Adrenal gland (tissue), 5 donors: ENCODE results near the gene WWOX.

Experiments
- CTCF ChIP-seq, 6 experiments: fragments of 450-650 bp in 4 of 6; fragments of 200-600 bp in 2 of 6; sonication (generic) in 1 of 6; IDR thresholded peaks; 1 replicate in 5 of 6; 2 replicates in 1 of 6; pipeline versions ENCODE4 v1.5.1 to v1.8.0; 2016 to 2021; ENCODE audit warnings: antibody characterized with exemption in 6 of 6, mild to moderate bottlenecking in 2 of 6, moderate library complexity in 1 of 6
- POLR2A ChIP-seq, 2 donors: fragments of 450-650 bp; IDR thresholded peaks; one replicate each; pipeline ENCODE4 v1.6.1; 2017; ENCODE audit warnings: antibody characterized with exemption in 2 of 2, mild to moderate bottlenecking in 2 of 2, moderate library complexity in 1 of 2
- donor health status: DM: no; HTN: no; CAD: no.

- no peak for TF ChIP-seq CTCF (IDR thresholded peaks at IDR 0.05)
- TF ChIP-seq POLR2A (IDR thresholded peaks at IDR 0.05) = no peak
These were observed 89.7 kb downstream of the WWOX start for GRCh38 chr16:78189121-78189520.
